Fibroblast of gingiva (primary cell): ENCODE measurements around the gene PARD6B.
"Not testable (repeated sequence)": the region's sequence is repeated elsewhere in the genome, so short reads cannot be mapped to it uniquely, and the experiment has no call there.

Source experiments
- DNase-seq: peaks from one replicate; pipeline ENCODE4 v3.0.0-alpha.2; 2011; ENCODE audit warnings: low read depth

Gene PARD6B

GRCh38 chr20:50746138-50746940 is 15.0 kb downstream of the PARD6B start:
- no peak for DNase-seq

DNA sequence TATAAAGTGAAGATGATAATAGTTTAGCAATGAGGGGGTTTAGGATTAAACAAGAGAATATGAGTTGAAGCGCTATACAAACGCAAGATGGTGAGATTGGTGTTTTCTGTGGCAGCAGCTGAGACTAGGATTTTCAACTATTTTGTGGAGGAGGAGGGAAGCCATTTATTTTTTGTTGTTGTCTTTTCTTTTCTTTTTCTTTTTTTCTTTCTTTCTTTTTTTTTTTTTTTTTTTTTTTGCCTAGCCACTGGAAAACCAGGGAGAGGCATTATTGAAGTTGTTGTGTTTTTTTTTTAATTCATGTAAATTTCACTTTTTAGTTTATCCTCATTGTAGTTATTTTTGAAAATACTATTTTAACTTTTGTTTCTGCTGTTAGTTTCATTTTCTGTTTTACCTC is 15.9 kb downstream of the PARD6B start:
- DNase-seq, result no peak

DNA sequence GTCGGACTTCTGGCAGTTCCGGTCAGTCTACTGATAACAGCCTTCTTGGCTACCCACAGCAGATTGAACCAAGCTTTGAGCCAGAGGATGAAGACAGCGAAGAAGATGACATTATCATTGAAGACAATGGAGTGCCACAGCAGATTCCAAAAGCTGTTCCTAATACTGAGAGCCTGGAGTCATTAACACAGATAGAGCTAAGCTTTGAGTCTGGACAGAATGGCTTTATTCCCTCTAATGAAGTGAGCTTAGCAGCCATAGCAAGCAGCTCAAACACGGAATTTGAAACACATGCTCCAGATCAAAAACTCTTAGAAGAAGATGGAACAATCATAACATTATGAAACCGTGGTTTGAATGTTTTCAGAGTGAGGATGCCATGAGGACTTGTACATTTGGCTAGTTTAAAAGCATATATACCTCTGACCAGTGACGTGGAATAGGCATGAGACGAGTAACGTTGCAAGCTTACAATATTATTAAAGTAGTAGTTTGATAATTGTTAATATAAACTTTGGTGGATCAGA is 18.8 kb downstream of the PARD6B start:
- peak; percentile 52 for DNase-seq

DNA sequence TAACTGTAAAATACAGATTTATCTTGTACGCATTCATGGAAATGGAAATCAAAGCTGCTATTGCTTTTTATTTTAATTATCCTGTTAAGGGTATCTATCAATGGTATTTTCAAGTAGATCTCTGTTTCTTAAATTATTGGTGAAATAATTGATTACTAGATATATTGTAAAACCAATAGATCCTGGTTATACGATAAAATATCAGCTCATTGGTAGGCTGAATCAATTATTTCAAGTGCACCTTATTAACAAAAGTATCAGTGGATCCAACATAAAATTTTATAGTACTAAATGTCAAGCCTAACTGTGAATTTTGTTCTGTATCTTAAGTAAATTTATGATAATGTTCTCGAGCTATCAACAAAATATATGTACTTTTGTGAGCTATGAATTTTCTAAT is 21.8 kb downstream of the PARD6B start:
- DNase-seq, result no peak

GRCh38 chr20:50754420-50754819 is 23.0 kb downstream of the PARD6B start:
- no peak for DNase-seq

GRCh38 chr20:50756447-50756846 is 25.1 kb downstream of the PARD6B start:
- DNase-seq, result no peak

DNA sequence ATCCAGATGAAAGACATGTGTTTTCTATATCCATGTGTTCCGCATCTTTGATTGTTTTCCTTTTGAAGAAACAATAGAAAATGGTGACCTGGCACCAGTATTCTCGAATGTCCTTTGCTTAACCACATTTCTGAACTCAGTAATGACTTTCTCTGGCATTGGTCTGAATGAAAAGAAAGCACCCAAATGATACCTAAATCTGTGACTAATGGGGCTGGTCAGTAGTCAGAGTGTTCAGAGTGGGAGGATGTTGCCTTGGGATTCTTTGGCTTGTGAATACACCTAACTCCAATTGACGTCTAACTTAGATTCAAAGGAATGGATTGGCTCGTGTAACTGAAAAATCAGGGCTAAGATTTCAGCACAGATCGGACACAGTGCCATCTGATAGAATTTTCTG is 27.1 kb downstream of the PARD6B start:
- DNase-seq, result peak; percentile 67

DNA sequence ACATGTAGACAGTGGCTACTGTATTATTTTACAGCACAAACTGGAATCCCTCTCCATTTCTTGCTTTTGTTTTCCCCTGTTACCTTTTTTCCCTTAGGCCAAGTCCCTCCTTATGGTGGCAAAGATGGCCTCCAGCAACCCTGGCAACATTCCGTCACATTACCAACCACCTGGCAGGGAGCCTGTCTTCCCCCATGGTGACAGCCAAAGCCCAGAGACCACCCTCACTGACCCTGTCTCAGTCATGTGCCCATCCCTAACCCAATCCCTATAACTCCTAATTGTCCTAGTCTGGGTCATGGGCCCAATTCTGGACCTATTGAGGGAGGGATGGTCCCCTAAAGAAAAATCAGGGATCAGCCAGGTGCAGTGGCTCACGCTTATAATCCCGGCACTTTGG is 27.6 kb downstream of the PARD6B start:
- no peak for DNase-seq

GRCh38 chr20:50759678-50760077 is 28.3 kb downstream of the PARD6B start:
- DNase-seq, result no peak

- no peak for DNase-seq
These were observed 30.7 kb downstream of the PARD6B start for GRCh38 chr20:50762045-50762422.

DNA sequence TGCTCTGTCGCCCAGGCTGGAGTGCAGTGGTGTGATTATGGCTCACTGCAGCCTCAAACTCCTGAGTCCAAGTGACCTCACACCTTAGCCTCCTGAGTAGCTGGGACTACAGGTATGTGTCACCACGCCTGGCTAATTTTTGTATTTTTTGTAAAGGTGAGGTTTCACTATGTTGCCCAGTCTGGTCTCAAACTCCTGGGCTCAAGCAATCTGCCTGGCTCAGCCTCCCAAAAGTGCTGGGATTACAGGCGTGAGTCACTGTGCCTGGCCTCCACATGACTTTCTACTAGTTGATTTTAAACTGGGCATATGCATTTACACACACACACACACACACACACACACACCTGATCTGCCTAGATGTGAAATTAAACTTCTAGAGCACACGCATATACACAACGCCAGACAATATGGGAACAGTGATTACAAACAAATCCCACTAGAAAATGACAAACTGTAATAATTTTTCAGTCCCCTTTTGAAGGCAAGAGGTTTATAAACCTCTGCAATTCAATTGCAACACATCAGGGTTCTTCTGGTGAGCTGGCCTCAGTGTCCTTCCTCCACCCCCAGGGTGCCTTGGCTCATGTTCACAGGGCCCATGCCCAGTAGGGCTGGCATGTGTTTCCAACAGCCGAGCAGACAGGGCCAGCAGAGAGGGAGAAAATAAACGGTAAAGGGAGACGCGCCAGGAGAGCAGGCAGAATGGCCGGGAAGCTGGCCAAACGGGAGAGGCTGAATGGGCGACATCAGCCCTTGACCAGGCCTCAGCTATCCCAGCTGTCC is 31.2 kb downstream of the PARD6B start:
- DNase-seq, result peak; percentile 96

- not testable (repeated sequence) for DNase-seq
These were observed 32.4 kb downstream of the PARD6B start for GRCh38 chr20:50763550-50764458.

GRCh38 chr20:50765251-50765650 is 33.9 kb downstream of the PARD6B start:
- not testable (repeated sequence) for DNase-seq

DNA sequence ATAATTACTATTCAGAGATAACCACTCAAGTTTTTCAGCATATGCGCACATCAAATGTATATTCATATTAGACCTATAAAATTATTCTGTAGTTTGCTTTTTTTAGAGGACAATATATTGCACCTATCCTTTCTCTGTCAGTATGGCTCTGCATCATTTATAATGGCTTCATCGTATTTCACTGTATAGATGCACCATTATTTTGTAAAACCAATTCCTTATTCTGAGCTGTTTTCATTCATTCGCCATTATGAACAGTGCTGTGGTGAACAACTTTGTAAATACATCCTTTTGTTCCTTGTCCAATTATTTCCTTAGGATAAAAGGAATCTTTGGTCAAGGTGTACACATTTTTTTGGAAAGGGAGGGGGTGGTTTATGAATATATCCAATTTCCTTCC is 34.3 kb downstream of the PARD6B start:
- DNase-seq, result no peak

DNA sequence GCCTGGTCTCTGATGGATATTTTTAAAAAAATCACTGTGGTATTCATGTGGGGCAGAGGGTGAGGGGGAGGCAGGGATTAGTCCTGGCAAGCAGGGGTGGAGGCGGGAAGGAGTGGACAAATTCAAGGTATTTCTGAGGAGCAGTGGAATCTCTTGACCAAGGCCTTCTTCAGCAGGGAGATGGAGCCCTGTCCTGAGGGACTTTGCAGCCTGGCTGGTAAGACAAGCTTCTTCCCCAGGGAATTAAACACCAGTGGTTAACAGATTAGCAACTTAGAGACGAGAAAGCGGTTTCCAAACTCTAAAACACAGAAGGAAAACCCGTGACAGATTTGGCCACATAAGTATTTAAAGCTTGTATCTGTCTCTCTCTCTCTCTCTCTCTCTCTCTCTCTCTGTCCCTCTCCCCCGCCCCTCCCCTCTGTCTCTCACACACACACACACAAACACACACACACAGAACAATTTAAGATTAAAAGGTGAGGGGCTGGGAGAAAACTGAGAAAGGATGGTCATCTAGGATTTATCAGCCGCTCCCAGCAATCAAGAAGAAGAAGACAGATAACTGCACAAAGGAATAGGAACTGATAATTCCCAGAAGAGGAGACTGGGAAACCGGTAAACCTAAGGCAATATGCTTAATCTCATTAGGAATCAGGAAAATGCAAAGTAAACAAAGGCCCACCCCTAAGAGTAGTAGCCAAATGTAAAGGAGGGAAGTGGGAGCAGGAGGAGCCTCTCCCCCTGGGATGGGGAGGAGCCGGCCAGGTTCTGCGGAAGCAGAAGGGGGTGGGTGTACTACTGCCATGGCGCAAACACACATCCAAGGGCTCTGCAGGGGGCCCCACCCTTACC is 35.8 kb downstream of the PARD6B start:
- peak; percentile 62 for DNase-seq

DNA sequence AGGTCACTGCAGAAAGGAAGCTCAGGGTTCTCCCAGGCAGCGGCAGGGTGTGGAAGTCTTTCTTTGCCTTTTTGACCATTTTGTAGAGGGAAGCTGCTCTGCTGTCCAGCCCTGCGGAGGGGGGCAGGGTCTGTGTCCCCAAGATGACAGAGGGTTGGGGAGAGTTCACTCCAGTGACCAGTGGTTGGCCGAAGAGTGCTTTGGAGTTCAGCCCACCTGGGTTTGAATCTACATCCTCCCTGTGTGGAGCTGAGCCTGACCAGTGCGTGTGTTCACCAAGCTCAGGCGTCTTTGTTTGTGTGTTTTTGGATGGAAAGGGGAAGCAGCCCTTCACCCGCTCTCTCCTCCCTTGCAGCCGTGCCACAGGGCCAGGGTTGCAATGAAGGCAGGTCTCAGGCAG is 37.6 kb downstream of the PARD6B start:
- not testable (repeated sequence) for DNase-seq

- not testable (repeated sequence) for DNase-seq
These were observed 38.2 kb downstream of the PARD6B start for GRCh38 chr20:50769551-50770085.

- not testable (repeated sequence) for DNase-seq
These were observed 40.2 kb downstream of the PARD6B start for GRCh38 chr20:50771419-50772080.

GRCh38 chr20:50772420-50773185 is 41.2 kb downstream of the PARD6B start:
- no peak for DNase-seq
